Measurements from ENCODE around the gene ADGRA3.

DNA sequence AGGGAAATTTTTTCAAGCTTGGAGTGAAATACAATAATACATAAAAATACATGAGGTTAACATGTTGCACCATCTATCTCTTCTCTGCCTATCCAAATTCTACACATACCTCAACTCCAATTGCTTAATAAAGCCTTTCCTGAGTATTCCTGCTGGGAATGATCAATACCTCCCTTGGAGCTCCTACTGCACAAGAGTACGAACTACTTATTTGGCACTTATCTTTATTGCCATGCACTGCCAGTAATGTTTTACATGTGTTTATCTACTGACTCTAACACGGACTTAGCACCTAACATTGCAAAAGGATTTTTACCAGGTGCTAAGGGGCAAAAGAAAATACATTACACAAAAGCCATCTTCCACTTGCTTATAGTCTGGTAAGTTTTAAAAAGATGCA is 80.2 kb downstream of the ADGRA3 start:
- TF ChIP-seq CTCF (conservative IDR thresholded peaks at IDR 0.05; ENCODE audit: low read length) (no peak), EZH2phosphoT487 (IDR thresholded peaks at IDR 0.05; ENCODE audit: borderline replicate concordance) (no peak)
